ENCODE data around the gene GGTLC2.
"Not testable (repeated sequence)": the region's sequence is repeated elsewhere in the genome, so short reads cannot be mapped to it uniquely, and the experiment has no call there.

GGTLC2 gene

GRCh38 chr22:22670076-22670795, 25.8 kb downstream of the GGTLC2 start:
- DNase-seq, result no peak

GRCh38 chr22:22671506-22671905, 27.1 kb downstream of the GGTLC2 start:
- DNase-seq, result no peak

GRCh38 chr22:22673099-22673498, 28.7 kb downstream of the GGTLC2 start:
- DNase-seq, result no peak

GRCh38 chr22:22673628-22674027, 29.2 kb downstream of the GGTLC2 start:
- no peak for DNase-seq

- DNase-seq, result no peak
Measured at GRCh38 chr22:22674467-22674866, 30.1 kb downstream of the GGTLC2 start.

DNA sequence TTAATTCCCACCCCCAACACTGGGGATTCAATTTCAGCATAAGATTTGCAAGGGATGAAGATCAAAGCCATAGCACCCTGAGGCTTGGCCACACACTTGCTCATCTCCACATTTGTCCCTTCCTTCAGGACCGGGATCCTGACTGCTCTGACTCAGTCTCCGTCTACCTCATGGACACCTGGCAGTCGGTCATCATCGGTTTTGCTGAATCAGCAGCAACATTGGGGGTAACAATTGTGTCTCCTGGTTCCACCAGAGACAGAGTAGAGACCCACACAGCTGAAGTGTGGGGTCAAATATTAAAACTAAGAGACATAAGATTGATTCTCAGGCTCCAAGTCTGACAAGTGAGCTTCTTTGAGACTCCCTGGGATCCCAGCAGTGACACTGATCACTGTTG, 34.6 kb downstream of the GGTLC2 start:
- DNase-seq, result no peak

DNA sequence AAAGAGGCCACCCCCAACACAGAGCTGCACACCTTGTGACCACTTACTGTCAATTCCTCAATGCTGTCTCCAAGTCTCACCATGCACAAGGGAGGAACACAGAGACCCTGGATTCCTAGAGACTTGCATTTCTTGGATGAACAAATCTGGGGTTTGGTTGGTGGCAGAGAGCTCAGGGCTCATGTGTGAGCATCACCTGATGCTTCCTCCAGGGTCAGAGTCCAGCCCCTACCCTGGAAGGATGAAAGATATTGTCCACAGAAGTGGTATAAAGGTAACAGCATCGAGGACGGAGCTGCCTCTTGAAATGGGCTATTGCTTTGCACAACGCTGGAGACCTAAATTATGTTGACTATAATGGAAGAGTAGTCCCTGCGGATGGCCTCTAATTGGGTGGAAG, 36.0 kb downstream of the GGTLC2 start:
- no peak for DNase-seq

GRCh38 chr22:22681221-22681739, 36.9 kb downstream of the GGTLC2 start:
- DNase-seq, result no peak

DNA sequence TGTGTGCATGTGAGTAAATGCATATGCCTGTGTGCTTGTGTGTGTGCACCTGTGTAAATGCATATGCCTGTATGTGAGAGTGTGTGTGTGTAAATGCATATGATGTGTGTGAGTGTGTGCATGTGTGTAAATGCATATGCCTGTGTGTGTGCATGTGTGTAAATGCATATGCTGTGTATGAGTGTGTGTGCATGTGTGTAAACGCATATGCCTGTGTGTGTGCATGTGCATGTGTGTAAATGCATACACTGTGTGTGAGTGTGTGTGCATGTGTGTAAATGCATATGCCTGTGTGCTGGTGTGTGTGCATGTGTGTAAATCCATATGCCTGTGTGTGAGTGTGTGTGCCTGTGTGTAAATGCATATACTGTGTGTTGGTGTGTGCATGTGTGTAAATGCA, 37.8 kb downstream of the GGTLC2 start:
- DNase-seq, result no peak

- no peak for DNase-seq
Measured at GRCh38 chr22:22682807-22683667, 38.6 kb downstream of the GGTLC2 start.

DNA sequence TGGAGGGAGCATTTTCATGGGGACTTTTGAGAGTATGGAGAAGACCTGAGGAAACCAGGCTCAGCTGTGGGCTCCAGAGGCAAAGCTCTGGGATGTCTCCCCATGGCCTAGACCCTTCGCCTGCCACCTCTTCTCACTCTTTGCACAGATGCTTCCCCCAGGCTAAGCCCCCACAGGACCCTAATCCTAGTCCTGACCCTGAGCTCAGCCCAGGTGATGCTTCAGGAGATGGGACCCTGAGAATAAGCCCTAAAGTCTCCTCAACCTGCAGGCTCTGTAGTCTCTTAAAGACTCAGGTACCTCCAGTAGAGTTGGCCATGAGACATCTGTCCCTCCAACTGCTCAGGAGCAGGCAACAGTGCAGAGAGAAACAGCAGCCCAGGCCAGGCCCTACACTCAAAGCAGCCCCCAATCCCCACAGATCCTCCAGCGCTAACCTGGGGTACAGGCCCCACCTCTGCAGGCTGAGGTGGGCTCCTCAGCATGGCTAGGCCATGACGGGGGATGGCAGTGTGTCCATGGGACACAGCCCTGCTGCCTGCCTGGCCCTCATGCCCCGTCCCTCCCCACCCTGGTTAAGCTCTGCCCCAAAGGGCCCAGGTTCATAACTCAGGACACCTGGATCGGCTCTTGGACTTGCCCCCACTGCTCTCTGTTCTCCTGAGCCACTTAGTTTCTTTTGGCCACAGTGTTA, 39.4 kb downstream of the GGTLC2 start:
- no peak for DNase-seq

- no peak for DNase-seq
Measured at GRCh38 chr22:22684580-22685561, 40.5 kb downstream of the GGTLC2 start.

DNA sequence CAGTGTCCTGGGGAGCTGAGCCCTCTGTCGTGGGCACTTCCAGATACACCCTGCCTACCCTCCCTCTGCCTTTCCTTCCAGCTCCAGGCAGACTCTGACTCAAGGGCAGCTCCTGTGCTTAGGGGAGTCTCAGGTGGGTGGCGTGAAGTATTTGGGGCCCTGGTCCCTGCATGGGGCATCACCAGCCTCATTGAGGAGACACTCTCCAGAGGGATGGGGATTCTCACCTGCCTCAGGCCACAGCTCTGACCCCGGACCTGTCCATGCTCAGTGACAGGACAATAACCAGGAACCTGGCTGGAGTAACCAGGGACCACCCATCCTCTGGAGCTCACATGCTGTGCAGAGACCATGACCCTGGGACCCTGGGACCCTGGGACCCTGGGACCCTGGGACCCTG, 41.2 kb downstream of the GGTLC2 start:
- no peak for DNase-seq

- not testable (repeated sequence) for DNase-seq
Measured at GRCh38 chr22:22686202-22687115, 42.0 kb downstream of the GGTLC2 start.

GRCh38 chr22:22687638-22688500, 43.5 kb downstream of the GGTLC2 start:
- no peak for DNase-seq

DNA sequence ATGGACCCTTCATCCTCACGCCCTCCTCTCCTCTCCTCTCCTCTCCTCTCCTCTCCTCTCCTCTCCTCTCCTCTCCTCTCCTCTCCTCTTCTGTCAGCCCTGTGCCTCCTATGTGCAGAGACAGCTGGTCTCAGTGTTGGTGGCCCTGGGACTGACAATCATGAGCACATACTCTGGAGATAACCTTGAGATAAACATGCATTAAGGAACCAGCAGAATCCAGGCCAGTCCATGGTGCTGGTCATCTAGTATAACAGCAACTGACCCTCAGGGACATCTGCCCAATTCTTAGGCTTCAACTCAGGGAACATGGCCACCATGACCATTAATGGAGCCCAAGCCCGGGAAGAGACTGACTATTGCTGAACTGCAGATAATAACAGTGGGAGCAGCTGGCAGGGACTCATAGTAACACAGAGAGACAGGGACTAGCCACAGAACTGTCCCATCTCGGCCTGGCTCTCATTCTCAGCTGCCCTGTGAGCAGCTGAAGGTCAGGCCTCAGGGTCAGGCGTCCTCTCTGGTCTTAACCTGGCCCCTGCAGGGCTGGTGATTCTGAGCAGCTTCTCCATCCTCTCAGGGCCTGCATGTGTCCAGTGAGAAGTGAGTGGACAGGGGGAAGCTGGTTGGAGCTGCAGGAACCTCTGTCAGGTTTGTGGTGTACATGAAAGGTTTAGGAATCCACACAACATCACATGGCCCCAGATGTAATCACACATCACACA, 45.4 kb downstream of the GGTLC2 start:
- no peak for DNase-seq

DNA sequence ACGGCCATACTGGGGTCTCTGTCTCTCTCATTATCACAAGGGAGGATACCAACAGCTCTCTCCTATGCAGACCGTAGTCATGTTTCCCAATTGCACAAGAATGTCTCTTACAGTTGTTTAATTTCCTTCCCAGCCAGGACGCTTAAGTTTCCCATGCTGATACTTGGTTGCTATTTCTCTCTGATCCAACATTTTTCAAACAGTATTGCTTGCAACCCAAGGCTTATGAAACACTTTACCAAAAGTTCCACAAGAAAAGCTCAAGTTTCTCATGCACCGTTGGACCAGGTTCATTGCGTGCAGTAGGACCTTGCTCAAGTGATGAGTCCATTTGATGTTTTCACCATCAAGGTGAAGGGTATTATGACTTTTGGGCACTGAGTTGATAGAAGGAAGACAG, 46.6 kb downstream of the GGTLC2 start:
- DNase-seq, result no peak

GRCh38 chr22:22691716-22692701, 47.6 kb downstream of the GGTLC2 start:
- no peak for DNase-seq

Measured in activated CD8-positive, alpha-beta memory T cell treated with anti-CD3 and anti-CD28 coated beads, Interleukin-2, amount 50 U/mL, for 4 hours (primary cell).